CD4-positive, alpha-beta T cell (primary cell): ENCODE results near the gene ZNRF1. TPM values are rescaled to one million over a fixed set of nuclear protein-coding genes. Genes with fewer than 3 reads are reported as not detected.

Experiments
- ATAC-seq: fragments of 200-7000 bp; cut with Tn5 transposase; one replicate; pipeline ENCODE4 v1.10.0; 2022; ENCODE audit warnings: mild to moderate bottlenecking; ENCODE audit not compliant: poor library complexity
- CTCF ChIA-PET: fragments of 350-600 bp; sonication (Branson Sonifier 250); formaldehyde crosslinking; loops from one replicate; lab custom pipeline; 2021; ENCODE audit warnings: antibody characterized with exemption, inconsistent platforms; lab: Charles Lee
- POLR2A ChIA-PET: fragments of 350-600 bp; sonication (Branson Sonifier 250); formaldehyde crosslinking; loops from one replicate; lab custom pipeline; 2021; ENCODE audit warnings: antibody characterized with exemption, inconsistent platforms; lab: Charles Lee
- DNase-seq, 14 experiments: peaks; one replicate each; pipeline ENCODE4 v3.0.0-alpha.2; 2013 to 2020; ENCODE audit warnings: mixed read lengths in 2 of 14
- H3K27ac ChIP-seq, 2 donors: one replicate each; pipeline versions ENCODE4 v1.5.1 to v1.7.0; 2013; ENCODE audit warnings: low read length in 2 of 2, low read depth in 1 of 2, mild to moderate bottlenecking in 1 of 2
- H3K27me3 ChIP-seq, 2 experiments: 1 replicate in 1 of 2; 2 replicates in 1 of 2; pipeline versions ENCODE4 v1.6.1 to v1.7.0; 2013; ENCODE audit warnings: low read length in 2 of 2, control low read depth in 1 of 2, mild to moderate bottlenecking in 1 of 2, moderate library complexity in 1 of 2; ENCODE audit not compliant: insufficient read depth in 2 of 2, control insufficient read depth in 1 of 2
- H3K36me3 ChIP-seq: one replicate; pipeline ENCODE4 v1.6.1; 2013; ENCODE audit warnings: low read length, control low read depth; ENCODE audit not compliant: insufficient read depth
- H3K4me1 ChIP-seq: one replicate; pipeline ENCODE4 v1.6.1; 2013; ENCODE audit warnings: low read length, control low read depth; ENCODE audit not compliant: insufficient read depth
- H3K4me3 ChIP-seq: one replicate; pipeline ENCODE4 v1.5.1; 2013; ENCODE audit warnings: mild to moderate bottlenecking, low read length, moderate library complexity
- H3K9me3 ChIP-seq, 2 experiments: 1 replicate in 1 of 2; 2 replicates in 1 of 2; pipeline versions ENCODE4 v1.6.1 to v1.7.0; 2013; ENCODE audit warnings: low read length in 2 of 2, mild to moderate bottlenecking in 2 of 2, control low read depth in 1 of 2, moderate library complexity in 1 of 2; ENCODE audit not compliant: control insufficient read depth in 1 of 2, insufficient read depth in 1 of 2
- H3K27ac Mint-ChIP-seq: one replicate; pipeline ENCODE4 v1.8.0; 2020; ENCODE audit warnings: mixed read lengths
- H3K27me3 Mint-ChIP-seq: one replicate; pipeline ENCODE4 v1.8.0; 2021; ENCODE audit warnings: mixed read lengths
- H3K36me3 Mint-ChIP-seq: one replicate; pipeline ENCODE4 v1.8.0; 2021; ENCODE audit warnings: low read depth, mixed read lengths
- H3K4me1 Mint-ChIP-seq: one replicate; pipeline ENCODE4 v1.8.0; 2021; ENCODE audit warnings: low read depth, mixed read lengths
- H3K4me3 Mint-ChIP-seq: one replicate; pipeline ENCODE4 v1.8.0; 2020; ENCODE audit warnings: mild to moderate bottlenecking, mixed read lengths
- H3K9me3 Mint-ChIP-seq: one replicate; pipeline ENCODE4 v1.8.0; 2020; ENCODE audit warnings: mixed read lengths
- CTCF ChIP-seq: fragments of 200-600 bp; IDR thresholded peaks from one replicate; pipeline ENCODE4 v1.8.0; 2022; ENCODE audit warnings: antibody characterized with exemption, mild to moderate bottlenecking
- intact Hi-C, 2 experiments: fragments of 100-400 bp; cut with DNase I in 1 of 2; cut with micrococcal nuclease in 1 of 2; formaldehyde crosslinking; loops; one replicate each; pipeline versions ENCODE4 v1.15.1 to v1.9.0; 2023 to 2025; cut with DNase I, micrococcal nuclease
- total RNA-seq, 174 experiments: library from RNA in 2 of 174; stranded (reverse) in 2 of 174; gene quantifications; one replicate each; pipeline ENCODE4 v1.2.3 and lab custom pipeline; 2021 to 2026

Gene ZNRF1
- total RNA-seq, 2 experiments from 2014 or later, result 2.8 to 4.0 TPM

GRCh38 chr16:75017670-75018525 is 19.1 kb downstream of the ZNRF1 start:
- Histone ChIP-seq H3K4me3 (no peak overlapping the region), H3K27ac (no peak overlapping the region), H3K4me1 (no peaks in the 10 kb centered on the region), H3K36me3 (no peaks in the 10 kb centered on the region), H3K27me3 (no peaks in the 10 kb centered on the region), H3K9me3 (peaks cover 8 to 17% of the 10 kb centered on the region in 2 experiments)
- no peaks in the 10 kb centered on the region for H3K27me3 Mint-ChIP-seq
- no peak for TF ChIP-seq CTCF
- H3K9me3 Mint-ChIP-seq, result peaks cover 3% of the 10 kb centered on the region
- ChIA-PET CTCF (interaction anchor here (0.8 to 0.9 kb wide), 3 partner anchors 19 to 93 kb away, joined by 3 read pairs; partner anchors contain the start of gene ZNRF1), POLR2A (no interaction called here)
- H3K4me1 Mint-ChIP-seq, result peaks cover 23% of the 10 kb centered on the region
- no peak overlapping the region for H3K27ac Mint-ChIP-seq
- H3K36me3 Mint-ChIP-seq, result peaks cover 10% of the 10 kb centered on the region
- intact Hi-C loops, result no loop called here
- no peak for ATAC-seq
- H3K4me3 Mint-ChIP-seq, result no peak overlapping the region
- no peak for DNase-seq

GRCh38 chr16:75019007-75019406 is 20.2 kb downstream of the ZNRF1 start:
- Mint-ChIP-seq H3K9me3 (peaks cover 3% of the 10 kb centered on the region), H3K27me3 (no peaks in the 10 kb centered on the region), H3K4me1 (peaks cover 23% of the 10 kb centered on the region), H3K4me3 (no peak overlapping the region), H3K36me3 (peaks cover 13% of the 10 kb centered on the region), H3K27ac (no peak overlapping the region)
- CTCF ChIA-PET, result no interaction called here
- Histone ChIP-seq H3K27me3 (no peaks in the 10 kb centered on the region), H3K36me3 (no peaks in the 10 kb centered on the region), H3K4me1 (no peaks in the 10 kb centered on the region), H3K9me3 (peaks cover 8 to 17% of the 10 kb centered on the region in 2 experiments), H3K27ac (no peak overlapping the region), H3K4me3 (no peak overlapping the region)
- POLR2A ChIA-PET, result no interaction called here
- DNase-seq (no peak), ATAC-seq (no peak)
- intact Hi-C loops, result no loop called here
- no peak for TF ChIP-seq CTCF

GRCh38 chr16:75019586-75019985 is 20.8 kb downstream of the ZNRF1 start:
- Mint-ChIP-seq H3K27me3 (no peaks in the 10 kb centered on the region), H3K4me1 (peaks cover 25% of the 10 kb centered on the region), H3K36me3 (peaks cover 13% of the 10 kb centered on the region), H3K27ac (no peak overlapping the region), H3K9me3 (peaks cover 3% of the 10 kb centered on the region), H3K4me3 (no peak overlapping the region)
- Histone ChIP-seq H3K27me3 (no peaks in the 10 kb centered on the region), H3K36me3 (no peaks in the 10 kb centered on the region), H3K9me3 (peaks cover 8 to 17% of the 10 kb centered on the region in 2 experiments), H3K27ac (no peak overlapping the region), H3K4me3 (no peak overlapping the region), H3K4me1 (peaks cover 2% of the 10 kb centered on the region)
- DNase-seq (no peak), ATAC-seq (no peak)
- ChIA-PET CTCF (no interaction called here), POLR2A (no interaction called here)
- TF ChIP-seq CTCF, result no peak
- intact Hi-C loops, result no loop called here
